ENCODE measurements around the gene GPC6. TPM values are rescaled to one million over a fixed set of nuclear protein-coding genes. Genes with fewer than 3 reads are reported as not detected.

GPC6 gene
- total RNA-seq, 1 donor from 2014 or later, result 5.5 TPM

DNA sequence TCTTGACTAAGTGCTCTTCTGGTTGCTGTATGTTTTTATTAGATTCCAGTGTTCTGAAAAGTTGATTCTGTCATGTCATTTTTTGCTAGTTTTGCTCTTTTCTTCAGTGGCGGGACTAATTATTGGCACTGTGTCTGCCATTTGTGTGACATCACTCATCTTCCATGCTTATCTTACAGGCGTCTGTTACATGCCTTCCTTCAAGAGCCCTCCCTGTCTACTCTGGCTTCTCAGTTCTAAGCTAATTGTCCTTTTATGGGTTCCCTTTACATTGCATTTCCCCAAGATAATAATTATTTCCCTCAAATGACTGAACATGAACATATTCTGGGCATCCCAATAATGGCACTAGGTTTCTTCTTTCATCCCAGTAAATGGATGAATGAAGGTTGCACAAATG is 793.8 kb downstream of the GPC6 start:
- TF ChIP-seq, protein P1, sequence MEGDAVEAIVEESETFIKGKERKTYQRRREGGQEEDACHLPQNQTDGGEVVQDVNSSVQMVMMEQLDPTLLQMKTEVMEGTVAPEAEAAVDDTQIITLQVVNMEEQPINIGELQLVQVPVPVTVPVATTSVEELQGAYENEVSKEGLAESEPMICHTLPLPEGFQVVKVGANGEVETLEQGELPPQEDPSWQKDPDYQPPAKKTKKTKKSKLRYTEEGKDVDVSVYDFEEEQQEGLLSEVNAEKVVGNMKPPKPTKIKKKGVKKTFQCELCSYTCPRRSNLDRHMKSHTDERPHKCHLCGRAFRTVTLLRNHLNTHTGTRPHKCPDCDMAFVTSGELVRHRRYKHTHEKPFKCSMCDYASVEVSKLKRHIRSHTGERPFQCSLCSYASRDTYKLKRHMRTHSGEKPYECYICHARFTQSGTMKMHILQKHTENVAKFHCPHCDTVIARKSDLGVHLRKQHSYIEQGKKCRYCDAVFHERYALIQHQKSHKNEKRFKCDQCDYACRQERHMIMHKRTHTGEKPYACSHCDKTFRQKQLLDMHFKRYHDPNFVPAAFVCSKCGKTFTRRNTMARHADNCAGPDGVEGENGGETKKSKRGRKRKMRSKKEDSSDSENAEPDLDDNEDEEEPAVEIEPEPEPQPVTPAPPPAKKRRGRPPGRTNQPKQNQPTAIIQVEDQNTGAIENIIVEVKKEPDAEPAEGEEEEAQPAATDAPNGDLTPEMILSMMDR (IDR thresholded peaks at IDR 0.05; ENCODE audit: insufficient read depth, low read length, severe bottlenecking), result no peak
- DNase-seq (ENCODE audit: low read depth) (no peak), FAIRE-seq (no peak)

DNA sequence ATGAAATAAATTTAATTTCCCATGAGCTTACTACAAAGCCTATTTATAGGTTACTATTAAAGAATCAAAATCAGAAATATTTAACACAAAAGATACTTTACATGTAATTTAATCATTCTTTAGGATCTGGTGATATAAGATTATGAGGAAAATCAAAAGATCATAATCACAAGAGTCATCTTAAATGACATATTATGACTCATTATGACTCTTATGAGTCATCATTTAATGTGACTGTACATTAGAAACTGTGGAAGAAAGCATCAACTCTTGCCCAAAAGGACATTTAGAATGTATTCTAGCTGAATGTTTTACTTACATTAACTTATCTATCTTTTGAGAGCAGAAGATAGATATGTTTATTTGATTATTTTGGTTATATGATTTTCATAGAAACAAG is 794.2 kb downstream of the GPC6 start:
- DNase-seq (ENCODE audit: low read depth) (peak; percentile 59), FAIRE-seq (no peak)

More for the DNA sequence above, 793.8 kb downstream of the GPC6 start:
- no peaks in the 10 kb centered on the region for H3K27me3 ChIP-seq (ENCODE audit: control insufficient read depth, insufficient read depth, low read length)
- no peaks in the 10 kb centered on the region for H3K36me3 ChIP-seq (ENCODE audit: control insufficient read depth, insufficient read depth, low read length)
- no peak overlapping the region for H3K4me3 ChIP-seq (ENCODE audit: low read depth, low read length)

DNA sequence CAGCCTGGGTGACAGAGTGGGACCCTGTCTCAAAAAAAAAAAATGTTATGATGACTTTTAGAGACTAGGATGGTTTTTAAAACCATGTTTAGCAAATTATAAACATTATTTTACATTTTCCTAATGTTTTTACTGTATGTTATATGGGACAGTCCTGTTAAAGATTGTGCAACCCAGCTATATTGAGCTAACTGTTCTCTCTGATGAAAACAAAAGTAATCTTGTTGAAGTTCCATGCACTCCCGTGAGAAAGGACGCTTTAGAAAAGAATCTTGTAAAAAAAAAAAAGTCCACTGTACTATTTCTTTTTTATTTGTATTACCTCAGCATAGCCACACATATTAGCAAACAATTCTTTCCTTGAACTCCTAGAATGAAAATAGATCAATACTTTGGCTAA is 801.6 kb downstream of the GPC6 start:
- TF ChIP-seq, protein P1 (IDR thresholded peaks at IDR 0.05; ENCODE audit: insufficient read depth, low read length, severe bottlenecking), result no peak
- H3K36me3 ChIP-seq (ENCODE audit: control insufficient read depth, insufficient read depth, low read length), result no peaks in the 10 kb centered on the region
- DNase-seq (ENCODE audit: low read depth) (no peak), FAIRE-seq (no peak)
- H3K4me3 ChIP-seq (ENCODE audit: low read depth, low read length), result no peak overlapping the region
- no peaks in the 10 kb centered on the region for H3K27me3 ChIP-seq (ENCODE audit: control insufficient read depth, insufficient read depth, low read length)

More for the DNA sequence above, 794.2 kb downstream of the GPC6 start:
- H3K36me3 ChIP-seq (ENCODE audit: control insufficient read depth, insufficient read depth, low read length), result no peaks in the 10 kb centered on the region
- H3K4me3 ChIP-seq (ENCODE audit: low read depth, low read length), result no peak overlapping the region
- no peaks in the 10 kb centered on the region for H3K27me3 ChIP-seq (ENCODE audit: control insufficient read depth, insufficient read depth, low read length)
- TF ChIP-seq, protein P1 (IDR thresholded peaks at IDR 0.05; ENCODE audit: insufficient read depth, low read length, severe bottlenecking), result no peak

DNA sequence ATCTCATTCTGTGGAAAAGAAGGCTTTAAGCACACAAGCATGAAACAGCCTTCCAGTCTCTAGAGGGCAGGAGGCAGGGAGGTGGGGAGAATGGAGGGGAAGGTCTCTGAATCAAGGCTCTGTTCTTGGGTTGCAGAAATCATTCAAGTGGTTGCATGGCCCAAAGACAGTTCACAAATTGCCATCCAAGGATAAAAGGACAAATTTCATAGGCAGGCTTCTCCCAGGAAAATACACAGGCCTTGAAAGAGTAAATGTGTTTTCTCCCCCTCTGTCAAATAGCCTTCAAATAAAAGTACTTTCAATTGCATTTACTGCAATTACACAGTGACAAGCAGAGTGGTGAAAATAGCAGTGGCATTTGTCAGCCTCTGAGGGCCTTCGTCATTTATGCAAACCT is 802.0 kb downstream of the GPC6 start:
- FAIRE-seq, result no peak

DNA sequence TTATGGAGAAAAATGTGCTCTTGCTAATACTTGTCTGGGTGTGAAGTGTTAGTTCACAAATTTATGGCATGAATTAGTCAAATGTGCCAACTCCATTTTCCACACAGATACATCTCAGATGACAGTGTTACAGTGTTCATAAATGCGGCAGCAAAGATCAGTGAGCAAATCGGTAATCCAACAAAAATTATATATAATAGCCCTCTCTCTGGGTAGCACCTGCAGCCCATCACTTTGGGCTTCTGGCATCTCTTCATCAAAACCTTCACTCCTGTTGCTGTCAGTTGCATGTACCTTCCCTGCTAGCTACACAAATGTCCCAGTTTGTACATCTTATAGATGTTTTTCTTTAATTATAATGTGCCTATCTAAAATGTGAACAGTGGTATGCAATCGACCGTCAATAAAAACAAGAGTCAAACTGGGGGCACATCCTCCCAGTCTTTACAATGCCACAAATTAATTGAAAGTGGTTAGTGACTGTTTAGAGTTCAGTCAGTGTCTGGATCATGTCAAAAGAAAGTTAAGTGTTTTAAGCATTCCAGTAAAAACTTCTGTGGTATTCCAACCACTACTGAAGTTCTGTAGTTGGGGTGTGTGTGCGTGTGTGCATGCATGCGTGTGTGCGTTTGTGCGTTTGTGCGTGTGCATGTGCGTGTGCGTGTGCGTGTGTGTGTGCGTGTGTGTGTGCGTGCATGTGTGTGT is 804.0 kb downstream of the GPC6 start:
- H3K36me3 ChIP-seq (ENCODE audit: control insufficient read depth, insufficient read depth, low read length), result no peaks in the 10 kb centered on the region
- TF ChIP-seq, protein P1 (IDR thresholded peaks at IDR 0.05; ENCODE audit: insufficient read depth, low read length, severe bottlenecking), result no peak
- H3K4me3 ChIP-seq (ENCODE audit: low read depth, low read length), result no peak overlapping the region
- H3K27me3 ChIP-seq (ENCODE audit: control insufficient read depth, insufficient read depth, low read length), result no peaks in the 10 kb centered on the region
- no peak for DNase-seq (ENCODE audit: low read depth)
- peak; percentile 92 for FAIRE-seq

More for the DNA sequence above, 802.0 kb downstream of the GPC6 start:
- no peak overlapping the region for H3K4me3 ChIP-seq (ENCODE audit: low read depth, low read length)
- no peak for DNase-seq (ENCODE audit: low read depth)
- H3K36me3 ChIP-seq (ENCODE audit: control insufficient read depth, insufficient read depth, low read length), result no peaks in the 10 kb centered on the region
- TF ChIP-seq, protein P1 (IDR thresholded peaks at IDR 0.05; ENCODE audit: insufficient read depth, low read length, severe bottlenecking), result no peak
- no peaks in the 10 kb centered on the region for H3K27me3 ChIP-seq (ENCODE audit: control insufficient read depth, insufficient read depth, low read length)

DNA sequence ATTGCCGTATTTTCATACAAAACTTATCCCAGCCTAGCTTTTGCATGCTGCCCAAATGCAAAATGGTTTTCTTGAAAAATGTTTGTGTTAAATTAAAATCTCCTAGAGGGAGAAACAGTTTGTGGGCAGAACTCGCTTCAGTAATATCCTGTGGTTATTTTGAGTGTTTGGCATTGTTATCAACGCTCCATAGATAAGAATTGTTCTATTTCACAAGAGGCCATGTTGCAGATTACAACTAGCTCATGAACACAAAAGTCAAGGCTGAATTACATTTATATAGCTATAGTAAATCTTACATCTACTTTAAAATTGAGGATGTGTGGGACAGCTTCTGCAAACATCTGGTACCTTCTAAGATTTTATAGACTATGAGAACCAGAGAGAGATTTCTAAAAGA is 805.0 kb downstream of the GPC6 start:
- Histone ChIP-seq H3K4me3 (ENCODE audit: low read depth, low read length) (no peak overlapping the region), H3K36me3 (ENCODE audit: control insufficient read depth, insufficient read depth, low read length) (no peaks in the 10 kb centered on the region), H3K27me3 (ENCODE audit: control insufficient read depth, insufficient read depth, low read length) (no peaks in the 10 kb centered on the region)
- TF ChIP-seq, protein P1 (IDR thresholded peaks at IDR 0.05; ENCODE audit: insufficient read depth, low read length, severe bottlenecking), result no peak
- no peak for FAIRE-seq
- DNase-seq (ENCODE audit: low read depth), result no peak
